Choroid plexus epithelial cell (primary cell): ENCODE data around the gene GLYR1.

Source experiments
- DNase-seq: peaks from one replicate; pipeline ENCODE4 v3.0.0-alpha.2; 2010; ENCODE audit warnings: low read depth
- H3K4me3 ChIP-seq: 2 replicates; pipeline ENCODE4 v1.5.1; 2011; ENCODE audit warnings: low read depth, mild to moderate bottlenecking, control low read depth, low read length, moderate library complexity
- CTCF ChIP-seq: conservative IDR thresholded peaks from 2 replicates; pipeline ENCODE4 v1.5.1; 2011; ENCODE audit warnings: low read depth, mild to moderate bottlenecking, control low read depth, inconsistent platforms, low read length, moderate library complexity

GLYR1 gene

DNA sequence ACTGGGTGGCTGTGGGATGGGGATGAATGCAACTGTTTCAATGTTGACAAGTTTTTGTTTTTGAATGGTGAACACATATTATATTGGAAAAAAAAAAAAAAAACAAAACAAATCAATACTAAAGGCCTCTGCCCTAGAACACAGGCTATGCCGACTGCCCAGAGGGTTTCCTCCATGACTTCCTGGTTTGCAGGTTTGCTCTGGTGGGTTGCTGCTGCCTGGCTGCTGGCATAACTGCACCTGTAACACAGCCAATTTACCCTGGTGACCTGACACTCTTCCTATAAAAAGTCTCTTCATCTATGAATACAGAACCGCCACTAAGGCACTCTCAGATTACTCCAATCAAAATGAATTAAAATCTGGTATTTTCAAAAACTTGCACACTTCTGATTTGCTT, 10.4 kb downstream of the GLYR1 start:
- no peak overlapping the region for H3K4me3 ChIP-seq
- no peak for TF ChIP-seq CTCF
- no peak for DNase-seq

DNA sequence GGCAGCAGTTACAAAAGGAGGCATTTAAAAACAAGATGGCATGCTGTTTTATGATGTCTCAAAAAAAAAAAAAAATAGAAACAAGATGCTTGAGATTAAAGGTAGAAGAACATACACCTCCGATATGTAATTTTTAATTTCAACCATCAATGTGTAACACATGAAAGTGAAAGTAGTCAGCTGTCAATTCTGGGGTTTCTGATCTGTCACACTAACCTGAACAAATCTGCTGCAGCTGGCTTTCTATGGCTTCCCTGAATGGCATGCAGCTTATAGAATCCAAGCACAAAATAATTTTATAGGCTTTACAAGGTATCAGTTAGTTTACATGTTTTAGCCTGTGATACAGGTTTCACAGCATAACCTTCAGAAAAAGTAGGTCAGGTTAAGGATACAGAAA, 13.5 kb downstream of the GLYR1 start:
- no peak for DNase-seq
- no peak for TF ChIP-seq CTCF
- no peak overlapping the region for H3K4me3 ChIP-seq

- no peak overlapping the region for H3K4me3 ChIP-seq
- TF ChIP-seq CTCF: no peak
- DNase-seq: no peak
These were observed 14.3 kb downstream of the GLYR1 start for GRCh38 chr16:4832698-4833343.

DNA sequence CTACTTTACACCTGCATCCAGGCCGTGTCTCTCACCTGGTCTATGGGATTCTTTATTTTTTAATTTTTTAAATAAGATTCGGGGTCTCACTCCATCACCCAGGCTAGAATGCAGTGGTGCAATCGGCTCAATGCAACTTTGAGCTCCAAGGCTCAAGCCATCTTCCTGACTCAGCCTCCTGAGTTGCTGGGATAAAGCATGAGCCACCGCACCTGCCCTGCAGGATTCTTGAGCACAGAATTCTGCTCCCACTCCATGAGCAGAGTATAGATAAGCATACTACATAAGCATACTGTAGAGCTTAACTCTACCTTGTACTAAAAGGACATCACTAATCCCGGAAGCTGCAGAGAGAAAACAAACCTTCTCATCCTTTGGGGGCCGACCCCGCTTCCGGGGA, 15.5 kb downstream of the GLYR1 start:
- no peak for TF ChIP-seq CTCF
- DNase-seq: no peak
- no peak overlapping the region for H3K4me3 ChIP-seq

DNA sequence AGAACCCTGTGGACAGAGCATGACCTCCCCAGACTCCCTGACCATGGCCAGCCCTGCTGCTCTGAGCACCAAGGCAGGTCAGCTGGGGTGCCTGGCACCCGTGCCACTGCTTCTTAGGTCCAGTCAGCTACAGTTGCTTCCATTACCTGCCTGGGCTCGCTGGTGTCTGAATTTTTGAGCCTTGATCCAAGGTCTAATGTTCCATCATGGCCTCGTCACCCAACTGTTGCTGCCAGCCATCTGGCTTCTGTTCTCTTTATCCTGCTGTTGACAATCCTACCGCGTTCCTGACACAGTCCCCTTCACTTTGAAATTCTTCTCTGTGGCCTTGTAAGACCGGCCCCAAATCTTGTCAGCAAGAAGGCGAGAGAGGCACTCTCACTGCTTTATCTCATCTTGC, 16.7 kb downstream of the GLYR1 start:
- H3K4me3 ChIP-seq: no peak overlapping the region
- TF ChIP-seq CTCF: no peak
- DNase-seq: no peak

- no peak for TF ChIP-seq CTCF
- H3K4me3 ChIP-seq: no peak overlapping the region
- no peak for DNase-seq
These were observed 18.3 kb downstream of the GLYR1 start for GRCh38 chr16:4828567-4829321.

DNA sequence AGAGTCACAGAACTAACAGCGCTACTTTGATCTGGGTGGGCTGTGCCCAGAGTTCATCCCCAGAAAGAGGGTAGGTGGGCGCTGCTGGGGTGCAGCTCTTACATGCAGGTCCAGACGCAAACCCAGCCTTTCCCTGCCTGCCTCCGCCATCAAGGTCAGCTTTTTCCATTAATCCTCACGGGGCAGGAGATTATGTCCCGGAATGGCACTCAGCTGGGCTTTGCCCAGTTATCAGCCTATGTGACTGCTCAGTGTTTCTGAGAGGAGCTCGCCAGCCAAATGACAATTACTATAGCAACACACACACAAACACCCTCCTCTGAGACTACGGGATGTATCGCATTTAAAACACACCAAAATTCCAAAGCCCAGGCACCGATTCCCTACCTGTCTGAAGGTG, 20.1 kb downstream of the GLYR1 start:
- no peak overlapping the region for H3K4me3 ChIP-seq
- DNase-seq: no peak
- TF ChIP-seq CTCF: no peak
